Stimulated activated naive CD4-positive, alpha-beta T cell (primary cell): ENCODE data around the gene NRIP1.
A peak's percentile ranks its signal among the peaks of the same experiment; 100 is the strongest.

ENCODE experiments used
- DNase-seq, 6 experiments: peaks; one replicate each; lab custom pipeline; 2025; lab: John Stamatoyannopoulos, UW

NRIP1 gene

DNA sequence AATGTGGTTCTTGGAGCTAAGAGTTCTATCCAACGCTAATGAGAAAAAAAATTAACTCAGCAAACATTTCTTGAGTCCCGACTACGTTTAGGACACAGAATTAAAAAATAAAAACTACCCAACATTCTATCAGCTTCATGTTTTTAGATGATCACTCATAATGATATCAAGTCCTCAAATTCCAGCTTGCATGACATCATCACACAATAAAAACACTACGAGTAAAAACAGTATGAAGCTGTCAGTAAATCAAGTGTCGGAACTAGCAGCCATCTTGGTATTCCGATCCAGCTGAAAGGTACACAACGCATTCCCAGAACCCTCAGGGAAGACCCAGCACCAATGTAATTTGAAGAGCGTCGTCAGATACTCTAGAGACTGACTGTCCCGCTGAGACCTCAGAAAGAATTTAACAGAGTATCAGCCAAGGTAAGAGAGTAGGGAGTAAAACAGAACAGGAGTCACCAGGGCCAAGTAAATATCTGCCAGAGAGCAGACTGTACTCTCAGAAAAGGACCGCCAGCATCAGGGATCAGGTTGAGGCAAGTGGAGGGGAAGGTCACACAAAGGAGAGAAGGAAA is 57.0 kb downstream of the NRIP1 start:
- no peak for DNase-seq

DNA sequence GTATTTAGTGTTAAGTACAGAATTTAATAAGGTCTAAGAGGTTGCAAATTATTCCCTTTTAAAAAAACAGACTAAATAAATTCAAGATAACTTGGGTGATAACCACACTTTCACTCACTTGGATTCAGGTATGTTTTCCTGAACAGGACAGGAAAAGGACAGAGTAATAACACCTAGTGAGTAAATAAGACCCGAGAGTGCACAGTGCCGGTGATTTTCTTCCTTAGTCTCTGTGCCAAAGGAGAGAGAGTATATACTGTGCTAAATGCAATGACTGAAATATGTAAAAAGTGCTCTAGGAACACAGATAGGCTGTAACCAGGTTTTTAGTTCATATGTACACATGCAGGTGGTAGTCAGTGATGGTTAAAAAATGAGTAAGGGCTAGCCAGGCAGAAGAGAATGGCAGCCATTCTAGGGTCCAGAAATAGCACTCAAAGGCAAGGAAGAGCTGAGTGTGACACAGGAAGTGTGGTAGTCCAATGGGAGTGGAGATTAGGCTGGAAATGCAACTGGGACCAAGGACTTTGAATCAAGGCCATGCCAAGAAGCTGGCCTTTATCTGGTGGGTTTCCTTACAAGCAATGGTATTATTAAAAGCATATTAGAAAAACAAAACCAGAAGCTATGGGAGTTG is 58.1 kb downstream of the NRIP1 start:
- DNase-seq: no peak

DNA sequence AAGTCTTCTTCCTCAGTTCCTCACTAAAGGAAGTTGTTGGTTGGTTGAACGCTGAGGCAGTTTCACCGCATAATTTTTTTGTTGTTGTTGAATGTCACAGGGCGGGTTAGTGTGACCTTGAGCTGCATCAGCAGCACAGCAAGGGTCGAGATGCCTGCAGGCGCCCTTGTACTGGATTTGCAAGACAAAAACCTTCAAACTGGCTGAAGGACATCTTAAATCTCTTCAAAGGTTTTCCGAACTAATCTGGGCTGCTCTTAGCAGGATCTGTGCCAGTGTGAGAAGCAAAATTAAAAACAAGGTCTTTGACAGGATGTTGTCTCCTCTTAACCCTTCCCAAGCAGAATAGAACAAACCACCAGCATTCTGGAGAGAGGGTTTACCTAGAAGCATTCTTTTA is 59.4 kb downstream of the NRIP1 start:
- DNase-seq: peak in 3 of 6 experiments; percentile 45 to 76 (median 56)

DNA sequence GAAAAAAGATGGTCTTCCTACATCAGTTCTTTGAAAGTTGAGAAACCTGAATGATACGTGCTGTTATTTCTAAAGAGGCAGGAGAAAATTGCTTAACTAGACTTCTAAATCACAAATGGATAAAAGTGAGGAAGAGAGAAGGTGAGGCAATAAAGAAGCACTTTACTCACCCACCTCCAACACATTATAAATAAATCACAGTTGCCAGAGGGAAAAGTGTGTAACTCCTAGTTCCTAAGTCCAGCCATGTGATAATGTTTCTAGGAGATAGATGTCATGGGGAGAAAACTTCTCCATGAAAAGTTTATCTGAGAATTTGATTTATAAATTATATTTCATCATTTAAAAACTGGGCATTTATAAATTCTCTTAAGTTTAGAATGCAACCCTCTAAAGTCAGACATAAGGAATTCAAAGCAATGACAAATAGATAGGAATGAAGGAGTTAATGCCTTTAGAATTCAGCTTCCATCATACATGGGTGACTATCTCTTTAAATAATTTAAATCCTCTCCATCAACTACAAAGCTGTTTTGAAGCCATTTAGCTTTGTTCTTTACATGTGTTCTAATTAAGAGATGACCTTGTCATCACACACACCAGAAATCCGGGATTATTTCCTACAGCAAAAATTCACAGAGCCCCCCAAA is 60.0 kb downstream of the NRIP1 start:
- DNase-seq: no peak

DNA sequence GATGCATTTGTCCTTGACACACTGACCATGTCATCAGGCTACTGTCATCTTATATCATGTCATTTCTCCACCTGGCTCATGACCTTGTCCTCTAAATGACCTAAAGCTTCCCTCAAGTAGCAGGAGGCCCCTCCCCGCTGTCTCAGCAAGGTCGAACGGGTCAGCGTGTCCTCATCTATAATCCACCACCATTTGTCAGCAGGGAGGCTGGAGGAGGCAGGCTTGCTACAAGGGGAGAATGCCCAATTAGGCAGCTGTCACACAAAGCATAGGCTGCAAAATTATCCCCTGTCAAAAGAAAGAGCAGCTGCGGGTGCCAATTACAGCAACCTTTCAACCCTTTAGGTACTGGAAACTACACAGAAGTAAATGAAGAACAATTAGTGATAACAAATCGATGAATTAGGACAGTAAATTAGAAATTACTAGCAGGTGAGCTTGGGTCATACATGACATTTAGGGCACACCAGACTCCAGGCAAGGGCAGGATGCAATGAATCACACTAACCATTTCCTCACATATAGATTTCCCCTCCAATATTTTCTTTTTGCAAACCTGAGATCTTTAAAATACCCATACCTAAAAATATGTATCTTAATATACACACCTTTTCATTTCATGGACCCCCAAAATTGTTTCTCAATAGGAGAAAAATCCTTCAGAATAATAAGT is 61.2 kb downstream of the NRIP1 start:
- DNase-seq: no peak

DNA sequence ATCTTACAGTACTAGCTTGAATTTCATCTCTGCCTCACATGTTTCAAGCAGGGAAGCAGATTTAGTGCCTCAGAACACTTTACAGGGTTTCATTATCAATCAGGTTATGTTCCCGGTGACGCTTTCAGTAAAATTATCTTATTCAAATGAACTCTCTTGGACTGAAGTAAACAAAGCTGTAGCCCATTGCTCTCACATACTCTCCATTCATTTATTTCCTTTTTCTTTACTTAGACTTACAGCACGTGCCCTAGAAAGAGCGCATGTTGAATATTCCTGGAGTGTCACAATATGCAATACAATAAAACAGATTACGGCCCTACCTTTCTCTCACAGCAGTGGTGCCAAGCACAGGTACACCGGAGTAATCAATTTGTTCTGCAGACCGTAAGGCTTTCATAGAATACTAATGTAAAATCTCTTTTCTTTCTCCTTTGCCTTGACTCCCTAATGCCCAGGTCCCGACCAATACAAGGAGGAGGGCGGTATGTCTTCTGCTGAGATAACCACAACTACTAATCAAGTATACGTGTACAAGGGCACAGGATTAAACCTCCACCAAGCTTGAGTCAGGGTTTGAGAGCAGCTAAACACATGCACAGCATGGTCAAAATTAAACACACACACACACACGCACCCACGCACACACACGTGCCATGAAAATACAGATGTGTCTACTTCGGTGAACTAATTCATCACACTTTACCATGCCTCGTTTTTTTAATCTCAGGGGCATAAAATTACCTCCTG is 62.8 kb downstream of the NRIP1 start:
- no peak for DNase-seq

DNA sequence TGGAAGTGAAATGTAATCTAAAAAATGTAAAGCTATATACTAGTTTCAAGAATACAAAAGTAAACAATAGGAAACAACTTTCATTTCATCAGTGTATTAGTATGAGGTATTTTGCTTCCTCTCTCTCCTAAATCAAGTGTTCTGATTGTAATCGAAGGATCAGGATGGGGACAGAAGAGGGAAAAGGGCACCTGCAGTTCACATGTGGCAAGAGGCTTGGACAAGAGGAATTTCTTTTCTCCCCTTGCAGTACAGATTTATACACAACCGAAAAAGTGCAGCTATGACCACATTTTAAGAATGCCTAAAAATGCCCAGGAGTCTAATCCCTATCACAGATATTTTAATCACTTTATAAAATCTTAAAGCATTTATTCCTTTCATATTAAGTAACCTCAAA is 63.7 kb downstream of the NRIP1 start:
- no peak for DNase-seq

DNA sequence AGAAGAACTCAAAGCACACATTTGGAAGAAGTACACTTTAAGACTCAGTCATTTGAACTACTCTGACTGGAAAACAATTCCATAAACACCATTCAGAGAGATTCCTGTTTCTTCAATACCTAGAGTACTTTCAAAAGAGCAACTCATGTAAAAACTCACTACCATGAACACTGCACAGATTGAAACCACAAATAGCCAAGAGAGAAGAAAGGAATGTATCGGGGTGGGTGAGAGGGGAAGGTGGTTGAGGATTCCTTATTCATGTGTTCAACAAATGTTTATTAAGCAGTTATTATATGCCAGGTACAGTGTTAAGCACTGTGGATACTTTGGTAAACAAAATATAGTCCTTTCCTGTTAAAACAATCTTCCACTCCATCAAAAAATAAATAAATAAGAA is 64.7 kb downstream of the NRIP1 start:
- no peak for DNase-seq

DNA sequence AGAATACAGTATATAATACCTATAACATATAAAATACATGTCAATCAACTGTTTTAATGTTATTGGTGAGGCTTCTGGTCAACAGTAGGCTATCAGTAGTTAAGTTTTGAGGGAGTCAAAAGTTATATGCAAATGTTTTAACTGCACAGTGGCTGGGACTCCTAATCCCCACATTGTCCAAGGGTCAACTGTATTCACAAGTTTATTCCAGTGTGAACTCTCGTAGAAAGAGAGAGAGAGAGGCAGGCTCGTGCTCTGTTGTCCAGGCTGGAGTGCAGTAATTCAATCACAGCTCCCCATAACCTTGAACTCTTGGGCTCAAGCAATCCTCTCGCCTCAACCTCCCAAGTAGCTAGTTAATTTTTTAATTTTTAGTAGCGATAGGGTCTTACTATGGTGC is 66.0 kb downstream of the NRIP1 start:
- no peak for DNase-seq

DNA sequence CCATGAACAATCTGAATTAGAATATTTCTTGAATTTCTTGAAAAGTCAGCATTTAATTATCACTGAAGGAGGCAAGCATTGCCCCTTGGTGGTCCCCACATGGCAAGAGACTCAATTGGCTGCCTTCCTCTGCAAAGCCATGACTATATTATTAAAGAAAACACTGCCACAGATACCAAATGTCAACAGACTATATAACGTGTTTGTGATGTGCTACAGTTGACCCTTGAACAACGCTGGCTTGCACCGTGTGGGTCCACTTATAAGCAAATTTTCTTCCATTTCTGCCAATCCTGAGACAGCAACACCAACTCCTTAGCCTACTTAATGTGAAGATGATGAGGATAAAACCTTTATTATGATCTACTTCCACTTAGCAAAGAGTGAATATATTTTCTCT is 66.5 kb downstream of the NRIP1 start:
- no peak for DNase-seq

DNA sequence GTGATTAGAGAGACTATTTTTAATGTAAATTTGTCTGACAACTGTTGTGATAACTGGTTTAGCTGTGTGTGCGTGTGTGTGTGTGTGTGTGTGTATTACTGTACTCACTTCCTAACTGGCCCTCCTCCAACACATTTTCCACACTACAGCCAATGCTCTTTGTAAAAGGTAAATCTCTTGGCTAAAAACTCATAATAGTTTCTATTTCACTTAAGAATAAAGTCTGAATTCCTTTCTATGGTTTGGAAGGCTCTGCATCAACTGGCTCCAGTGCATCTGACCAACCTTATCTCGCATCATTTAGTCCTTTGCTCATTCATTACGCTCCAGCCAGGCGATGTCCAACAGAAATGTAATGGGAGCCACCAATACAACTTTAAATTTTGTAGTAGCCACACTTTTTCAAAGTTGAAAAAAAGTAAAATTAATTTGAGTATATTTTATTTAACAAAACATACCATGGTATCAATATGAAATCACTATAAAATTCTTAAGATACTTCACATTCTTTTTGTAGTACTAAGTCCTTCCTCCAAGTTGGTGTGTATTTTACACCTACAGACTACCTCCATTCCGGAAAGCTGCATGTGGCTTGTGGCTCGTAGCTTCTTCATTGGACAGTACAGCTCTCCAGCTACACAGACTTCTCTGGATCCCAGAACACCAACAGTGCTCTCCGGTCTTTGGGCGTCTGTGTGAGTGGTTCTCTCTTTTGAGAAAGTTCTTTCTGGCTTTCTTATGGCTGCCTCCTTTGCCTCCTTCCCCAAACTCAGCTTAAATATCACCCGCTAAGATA is 68.9 kb downstream of the NRIP1 start:
- no peak for DNase-seq

DNA sequence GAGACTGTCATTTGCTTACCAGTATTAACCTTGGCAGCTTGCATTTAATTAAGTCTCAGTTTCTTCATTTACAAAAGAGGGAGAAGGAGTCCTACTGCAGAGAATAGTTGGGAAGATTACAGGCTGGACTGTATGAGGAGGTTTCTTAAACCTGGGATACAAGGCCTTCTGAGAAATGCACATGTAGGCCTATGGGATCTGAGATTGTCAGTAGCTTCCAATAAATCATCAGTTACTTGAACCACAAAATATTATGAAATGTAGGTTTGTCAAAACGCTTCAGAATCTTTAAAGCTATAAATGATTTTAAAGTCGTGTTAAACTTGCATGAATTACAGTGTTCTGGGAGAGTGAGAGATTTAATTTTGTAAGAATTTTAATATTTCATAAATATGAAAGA is 69.6 kb downstream of the NRIP1 start:
- DNase-seq: no peak

DNA sequence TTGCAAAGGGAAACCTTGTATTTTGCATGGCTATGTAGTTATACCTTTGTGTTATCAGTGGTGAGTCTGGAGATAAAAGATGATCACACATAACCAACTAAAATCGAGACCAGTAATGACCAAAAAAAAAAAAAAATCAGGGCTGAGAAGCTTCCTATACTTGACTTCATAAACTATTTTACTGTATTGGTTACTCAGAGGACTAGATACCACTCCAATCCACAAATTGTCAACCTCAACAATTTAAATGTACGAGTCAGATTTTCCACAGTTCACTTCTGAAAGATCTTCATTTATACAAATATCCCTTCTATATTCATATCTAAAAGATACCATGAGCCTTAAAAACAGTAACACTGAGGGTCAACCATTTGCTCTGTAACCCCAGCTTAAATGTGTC is 71.7 kb downstream of the NRIP1 start:
- no peak for DNase-seq

DNA sequence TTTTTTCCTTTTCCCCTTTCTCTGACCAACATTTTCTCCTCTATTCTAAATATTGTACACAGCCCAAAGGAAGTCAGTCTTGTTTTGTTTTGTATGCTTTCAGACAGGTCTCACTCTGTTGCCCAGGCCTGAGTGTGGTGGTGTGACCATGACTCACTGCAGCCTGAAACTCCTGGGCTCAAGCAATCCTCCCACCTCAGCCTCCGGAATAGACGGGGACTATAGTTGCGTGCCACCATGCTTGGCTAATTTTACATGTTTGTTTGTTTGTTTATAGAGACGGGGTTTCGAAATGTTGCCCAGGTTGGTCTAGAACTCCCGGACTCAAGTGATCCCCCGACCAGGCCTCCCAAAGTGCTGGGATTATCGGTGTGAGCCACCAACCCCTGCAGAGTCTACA is 72.8 kb downstream of the NRIP1 start:
- DNase-seq: no peak

DNA sequence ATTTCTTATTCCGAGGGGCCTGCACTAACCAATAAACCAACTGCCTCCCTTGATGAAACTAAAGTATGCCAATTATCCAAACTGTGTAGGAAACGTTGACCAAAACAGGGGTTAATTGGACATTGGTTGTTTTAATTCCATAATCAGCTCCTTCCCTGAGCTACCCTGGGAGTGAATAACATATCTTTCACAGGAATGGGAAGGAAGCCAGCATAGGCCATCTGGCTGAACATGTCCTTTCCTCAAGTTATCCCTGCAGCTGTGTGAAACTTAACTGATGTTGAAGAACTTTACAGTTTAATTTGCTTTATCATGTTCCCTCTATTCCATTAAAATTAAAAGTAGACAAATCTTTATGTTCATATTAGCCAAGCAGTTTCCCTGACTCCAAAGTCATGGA is 75.4 kb downstream of the NRIP1 start:
- no peak for DNase-seq

DNA sequence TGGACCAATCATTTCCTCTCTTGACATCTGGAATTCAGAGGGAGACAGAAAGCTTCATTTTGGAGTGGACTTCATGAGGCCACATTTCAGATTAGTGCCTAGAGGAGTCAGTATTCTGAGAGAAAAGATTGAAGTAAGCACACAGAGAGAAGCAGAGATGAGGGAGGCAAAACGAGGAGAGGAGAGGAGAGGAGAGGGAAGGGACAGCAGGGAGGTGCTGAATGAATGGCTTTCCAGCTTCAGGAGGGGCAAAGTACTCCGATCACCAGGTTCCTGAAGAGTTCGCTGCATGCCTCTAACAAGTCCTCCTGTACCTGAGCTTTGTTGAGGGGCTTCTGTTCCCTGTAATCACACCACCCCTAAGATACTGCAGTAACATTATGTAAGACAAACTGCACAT is 76.0 kb downstream of the NRIP1 start:
- no peak for DNase-seq

DNA sequence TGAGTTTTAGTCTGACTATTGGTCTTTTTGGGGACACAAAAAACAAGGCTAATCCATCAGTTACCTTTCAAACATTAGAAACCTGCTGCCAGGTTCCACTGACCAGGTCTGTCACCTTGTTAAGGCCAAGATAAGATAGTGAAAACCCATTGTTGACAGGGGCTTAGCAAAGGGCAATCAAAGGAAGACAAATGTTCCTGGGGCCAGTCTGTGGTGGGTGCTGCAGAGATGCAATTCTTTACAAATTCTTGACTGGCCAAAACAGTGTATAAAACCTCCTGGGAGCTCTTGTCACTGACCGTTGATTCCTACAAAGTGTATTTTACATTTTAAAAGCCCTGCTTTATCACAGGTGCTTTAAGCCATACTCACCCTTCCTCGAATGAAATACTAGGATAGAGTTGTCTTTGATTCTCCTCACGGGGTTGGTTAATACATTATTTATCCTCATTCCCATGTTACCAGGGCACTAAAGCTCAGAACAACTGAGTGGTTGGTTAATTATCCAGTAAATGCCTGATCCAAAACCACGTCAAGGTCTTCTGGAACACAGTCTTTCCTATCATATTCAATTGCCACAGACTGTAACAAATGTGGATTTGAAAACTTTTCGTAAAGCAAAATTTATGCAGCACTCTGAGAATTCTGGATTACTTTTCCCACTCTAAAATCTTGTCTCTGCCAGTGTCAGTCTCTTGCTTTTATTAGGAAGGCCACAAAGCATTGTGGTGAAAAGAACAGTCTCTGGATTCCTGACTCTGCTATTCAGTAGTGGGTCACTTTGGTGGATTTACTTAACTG is 77.2 kb downstream of the NRIP1 start:
- no peak for DNase-seq

DNA sequence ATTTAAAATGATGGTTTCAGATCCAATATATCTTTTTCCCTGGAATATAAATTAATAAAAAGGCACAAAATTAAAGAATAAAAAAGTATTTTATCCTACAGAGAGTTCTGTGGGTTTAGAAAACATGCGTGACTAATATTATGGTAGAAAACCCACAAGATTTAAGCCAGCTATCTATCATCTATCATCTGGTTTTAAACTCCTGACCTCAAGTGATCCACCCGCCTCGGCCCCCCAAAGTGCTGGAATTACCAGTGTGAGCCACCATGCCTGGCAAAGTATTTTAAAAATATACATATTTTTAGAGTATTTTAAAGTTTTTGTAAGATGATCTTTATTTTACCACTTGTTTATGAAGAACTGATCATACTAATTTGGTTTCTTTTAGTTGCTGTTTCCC is 79.5 kb downstream of the NRIP1 start:
- DNase-seq: no peak

DNA sequence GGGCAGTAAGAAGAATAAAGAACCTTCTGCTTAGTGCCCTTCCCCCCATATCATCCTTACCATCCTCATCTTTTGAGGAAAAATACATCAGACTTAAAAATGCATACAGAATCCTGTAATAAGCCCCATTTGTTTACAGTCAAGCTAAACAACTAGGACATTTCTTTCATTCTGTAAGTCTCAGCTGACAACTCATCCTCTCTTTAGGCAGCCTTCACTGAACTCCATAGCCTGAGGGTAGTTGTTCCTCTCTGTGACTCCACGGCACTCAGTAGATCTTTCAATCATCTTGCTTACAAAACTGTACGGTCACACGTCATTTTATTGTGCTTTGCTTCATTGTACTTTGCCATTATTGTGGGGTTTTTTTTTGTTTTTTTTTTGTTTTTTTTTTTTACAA is 82.5 kb downstream of the NRIP1 start:
- DNase-seq: no peak

DNA sequence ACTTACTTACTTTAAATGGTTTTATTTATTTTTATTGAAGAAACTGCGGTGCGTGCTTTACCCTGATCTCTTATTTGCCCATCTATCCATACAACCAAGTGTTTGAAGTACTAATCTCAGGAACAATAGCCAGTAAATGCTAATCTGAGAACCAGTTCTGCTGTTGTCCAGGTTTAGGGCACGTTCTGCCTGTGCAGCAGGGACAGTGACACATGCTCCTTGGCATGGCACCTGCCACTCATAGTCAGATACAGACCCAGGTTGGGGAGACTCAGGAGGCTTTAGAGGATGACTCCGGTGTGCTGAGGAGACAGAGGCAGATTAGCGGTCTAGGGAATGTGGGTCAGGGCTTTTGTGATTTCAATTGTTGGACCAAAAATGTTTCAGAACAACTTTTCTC is 83.6 kb downstream of the NRIP1 start:
- no peak for DNase-seq

DNA sequence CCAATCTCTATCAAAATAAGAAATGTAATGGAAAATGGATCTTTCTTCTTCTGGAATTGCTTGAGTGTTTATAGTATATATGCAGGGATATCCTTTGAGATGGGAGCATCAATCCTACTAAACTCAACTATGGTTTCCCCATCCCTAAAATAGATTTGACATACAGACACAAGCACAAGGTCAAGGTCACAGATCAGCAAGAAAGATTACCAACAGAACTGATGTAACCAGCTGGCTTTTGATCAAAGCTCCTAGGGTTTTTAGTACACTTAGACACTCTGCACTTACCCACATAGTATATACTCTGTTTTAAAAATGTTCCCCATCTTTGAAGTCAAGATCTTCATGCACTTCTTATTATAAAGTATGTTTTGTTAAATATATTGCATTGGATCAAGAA is 85.5 kb downstream of the NRIP1 start:
- DNase-seq: no peak
